ENCODE measurements around the gene MID1.

GRCh38 chrX:10496345-10496965, 123.9 kb downstream of the MID1 start:
- TF ChIP-seq ZFP37 (tag by site-specific recombination; IDR thresholded peaks at IDR 0.05): no peak
- no peak for TF ChIP-seq ZNF654 (tag by site-specific recombination; IDR thresholded peaks at IDR 0.05; ENCODE audit: low read depth)
- TF ChIP-seq ZNF324 (tag by site-specific recombination; IDR thresholded peaks at IDR 0.05): no peak
- TF ChIP-seq, protein P1, sequence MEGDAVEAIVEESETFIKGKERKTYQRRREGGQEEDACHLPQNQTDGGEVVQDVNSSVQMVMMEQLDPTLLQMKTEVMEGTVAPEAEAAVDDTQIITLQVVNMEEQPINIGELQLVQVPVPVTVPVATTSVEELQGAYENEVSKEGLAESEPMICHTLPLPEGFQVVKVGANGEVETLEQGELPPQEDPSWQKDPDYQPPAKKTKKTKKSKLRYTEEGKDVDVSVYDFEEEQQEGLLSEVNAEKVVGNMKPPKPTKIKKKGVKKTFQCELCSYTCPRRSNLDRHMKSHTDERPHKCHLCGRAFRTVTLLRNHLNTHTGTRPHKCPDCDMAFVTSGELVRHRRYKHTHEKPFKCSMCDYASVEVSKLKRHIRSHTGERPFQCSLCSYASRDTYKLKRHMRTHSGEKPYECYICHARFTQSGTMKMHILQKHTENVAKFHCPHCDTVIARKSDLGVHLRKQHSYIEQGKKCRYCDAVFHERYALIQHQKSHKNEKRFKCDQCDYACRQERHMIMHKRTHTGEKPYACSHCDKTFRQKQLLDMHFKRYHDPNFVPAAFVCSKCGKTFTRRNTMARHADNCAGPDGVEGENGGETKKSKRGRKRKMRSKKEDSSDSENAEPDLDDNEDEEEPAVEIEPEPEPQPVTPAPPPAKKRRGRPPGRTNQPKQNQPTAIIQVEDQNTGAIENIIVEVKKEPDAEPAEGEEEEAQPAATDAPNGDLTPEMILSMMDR (tag by site-specific recombination; IDR thresholded peaks at IDR 0.05): no peak
- no peak for TF ChIP-seq ZNF114 (tag by site-specific recombination; IDR thresholded peaks at IDR 0.05)
- TF ChIP-seq BCL11B (tag by site-specific recombination; IDR thresholded peaks at IDR 0.05; ENCODE audit: low read depth): no peak
- no peak for TF ChIP-seq ZFP41 (tag by site-specific recombination; IDR thresholded peaks at IDR 0.05; ENCODE audit: borderline replicate concordance)
